ENCODE data around the gene ANKRD6.
"Not testable (repeated sequence)": the region's sequence is repeated elsewhere in the genome, so short reads cannot be mapped to it uniquely, and the experiment has no call there.

Gene ANKRD6

GRCh38 chr6:89432875-89433251 lies at the start of gene ANKRD6:
Gene ANKRD6, plus strand, starts transcription at chr6:89433152. Its CDS starts 133,825 bp downstream, at chr6:89566977.
- peak; percentile 52 for DNase-seq

- peak; percentile 39 for DNase-seq
These were observed 47.7 kb upstream of the ANKRD6 start for GRCh38 chr6:89385156-89385667.

GRCh38 chr6:89385846-89386245 lies 47.1 kb upstream of the ANKRD6 start:
- peak; percentile 78 for DNase-seq

- DNase-seq = no peak
These were observed 45.9 kb upstream of the ANKRD6 start for GRCh38 chr6:89386917-89387491.

GRCh38 chr6:89387516-89388201 lies 45.3 kb upstream of the ANKRD6 start:
- peak; percentile 33 for DNase-seq

- no peak for DNase-seq
These were observed 44.1 kb upstream of the ANKRD6 start for GRCh38 chr6:89388846-89389245.

GRCh38 chr6:89392823-89393222 lies 40.1 kb upstream of the ANKRD6 start:
- no peak for DNase-seq

GRCh38 chr6:89393659-89394058 lies 39.3 kb upstream of the ANKRD6 start:
- no peak for DNase-seq

- DNase-seq = not testable (repeated sequence)
These were observed 35.1 kb upstream of the ANKRD6 start for GRCh38 chr6:89397884-89398283.

GRCh38 chr6:89398762-89399525 lies 34.0 kb upstream of the ANKRD6 start:
- no peak for DNase-seq

GRCh38 chr6:89400050-89400449 lies 32.9 kb upstream of the ANKRD6 start:
- no peak for DNase-seq

GRCh38 chr6:89400912-89401399 lies 32.0 kb upstream of the ANKRD6 start:
- DNase-seq = no peak

- no peak for DNase-seq
These were observed 30.2 kb upstream of the ANKRD6 start for GRCh38 chr6:89402776-89403175.

GRCh38 chr6:89404512-89404911 lies 28.4 kb upstream of the ANKRD6 start:
- DNase-seq = no peak

GRCh38 chr6:89406141-89406540 lies 26.8 kb upstream of the ANKRD6 start:
- DNase-seq = no peak

GRCh38 chr6:89409461-89410035 lies 23.4 kb upstream of the ANKRD6 start:
- DNase-seq = no peak

- DNase-seq = peak; percentile 19
These were observed 22.7 kb upstream of the ANKRD6 start for GRCh38 chr6:89410231-89410761.

GRCh38 chr6:89410788-89411144 lies 22.2 kb upstream of the ANKRD6 start:
- DNase-seq = no peak

GRCh38 chr6:89411145-89412070 lies 21.5 kb upstream of the ANKRD6 start:
- no peak for DNase-seq

GRCh38 chr6:89412071-89413005 lies 20.6 kb upstream of the ANKRD6 start, which contains the start of gene RRAGD:
Gene RRAGD, minus strand, starts transcription at chr6:89412273. Its CDS starts 280 bp downstream, at chr6:89411993.
- peak; percentile 28 for DNase-seq

GRCh38 chr6:89413006-89413400 lies 19.9 kb upstream of the ANKRD6 start:
- no peak for DNase-seq

Data from DMS79 (cell line).